NCI-H187 treated with DMSO at 0.1 percent for 48 hours (cell line): ENCODE results near the gene RIMBP2.

ENCODE experiments used
- DNase-seq: peaks from one replicate; lab custom pipeline; 2025; lab: John Stamatoyannopoulos, UW

RIMBP2 gene

GRCh38 chr12:130418251-130418650 lies 297.8 kb downstream of the RIMBP2 start:
- no peak for DNase-seq

- DNase-seq = no peak
Observed at GRCh38 chr12:130414381-130414780, 301.7 kb downstream of the RIMBP2 start.

- no peak for DNase-seq
Observed at GRCh38 chr12:130413909-130414308, 302.2 kb downstream of the RIMBP2 start.

GRCh38 chr12:130412384-130412783 lies 303.7 kb downstream of the RIMBP2 start:
- no peak for DNase-seq

GRCh38 chr12:130405332-130405731 lies 310.8 kb downstream of the RIMBP2 start:
- DNase-seq = no peak

GRCh38 chr12:130401703-130402102 lies 314.4 kb downstream of the RIMBP2 start:
- DNase-seq = no peak

GRCh38 chr12:130398100-130398848 lies 317.8 kb downstream of the RIMBP2 start:
- no peak for DNase-seq

- no peak for DNase-seq
Observed at GRCh38 chr12:130396667-130397066, 319.4 kb downstream of the RIMBP2 start.

- no peak for DNase-seq
Observed at GRCh38 chr12:130394906-130395305, 321.2 kb downstream of the RIMBP2 start.

- DNase-seq = no peak
Observed at GRCh38 chr12:130391186-130391585, 324.9 kb downstream of the RIMBP2 start.

GRCh38 chr12:130385193-130385592 lies 330.9 kb downstream of the RIMBP2 start:
- DNase-seq = no peak

- no peak for DNase-seq
Observed at GRCh38 chr12:130384234-130384633, 331.9 kb downstream of the RIMBP2 start.

- no peak for DNase-seq
Observed at GRCh38 chr12:130382818-130383217, 333.3 kb downstream of the RIMBP2 start.

GRCh38 chr12:130375296-130376287 lies 340.5 kb downstream of the RIMBP2 start:
- DNase-seq = no peak

- DNase-seq = no peak
Observed at GRCh38 chr12:130374083-130374482, 342.0 kb downstream of the RIMBP2 start.

GRCh38 chr12:130372936-130373335 lies 343.2 kb downstream of the RIMBP2 start:
- no peak for DNase-seq

- DNase-seq = no peak
Observed at GRCh38 chr12:130371296-130371695, 344.8 kb downstream of the RIMBP2 start.

GRCh38 chr12:130369816-130370215 lies 346.3 kb downstream of the RIMBP2 start:
- DNase-seq = no peak

- no peak for DNase-seq
Observed at GRCh38 chr12:130367523-130367922, 348.6 kb downstream of the RIMBP2 start.

- no peak for DNase-seq
Observed at GRCh38 chr12:130367003-130367402, 349.1 kb downstream of the RIMBP2 start.

- DNase-seq = no peak
Observed at GRCh38 chr12:130366159-130366558, 349.9 kb downstream of the RIMBP2 start.

- DNase-seq = no peak
Observed at GRCh38 chr12:130364578-130364977, 351.5 kb downstream of the RIMBP2 start.

- DNase-seq = no peak
Observed at GRCh38 chr12:130362060-130362459, 354.0 kb downstream of the RIMBP2 start.
